Hematopoietic multipotent progenitor cell (in vitro differentiated cells): ENCODE data around the gene CLDN14. TPM values are rescaled to one million over a fixed set of nuclear protein-coding genes. Genes with fewer than 3 reads are reported as not detected.

ENCODE experiments used
- DNase-seq, 3 donors: peaks; one replicate each; pipeline ENCODE4 v3.0.0-alpha.2; 2011 to 2015; ENCODE audit warnings: low read depth in 2 of 3, low spot score in 2 of 3
- total RNA-seq: library from RNA; depleted of rRNA; stranded (reverse); fragments of >200 nt; gene quantifications from one replicate; pipeline ENCODE4 v1.2.3, GENCODE V29; 2012

CLDN14 gene
- total RNA-seq, 1 donor = not detected

GRCh38 chr21:36436829-36437744 lies 42.8 kb downstream of the CLDN14 start:
- no peak for DNase-seq

GRCh38 chr21:36434144-36434543 lies 45.8 kb downstream of the CLDN14 start:
- no peak for DNase-seq

GRCh38 chr21:36433059-36433709 lies 46.7 kb downstream of the CLDN14 start:
- DNase-seq = no peak

- no peak for DNase-seq
These were observed 48.7 kb downstream of the CLDN14 start for GRCh38 chr21:36431252-36431651.

- no peak for DNase-seq
These were observed 49.1 kb downstream of the CLDN14 start for GRCh38 chr21:36430841-36431240.

GRCh38 chr21:36429947-36430546 lies 49.9 kb downstream of the CLDN14 start:
- DNase-seq = peak; percentile 10 to 100 (median 99)

GRCh38 chr21:36428761-36429432 lies 51.0 kb downstream of the CLDN14 start:
- DNase-seq = no peak

- DNase-seq = no peak
These were observed 52.4 kb downstream of the CLDN14 start for GRCh38 chr21:36427502-36427901.

GRCh38 chr21:36425286-36425685 lies 54.6 kb downstream of the CLDN14 start:
- no peak for DNase-seq

GRCh38 chr21:36424592-36424991 lies 55.3 kb downstream of the CLDN14 start:
- DNase-seq = no peak

GRCh38 chr21:36423771-36424433 lies 56.0 kb downstream of the CLDN14 start:
- DNase-seq = peak in 2 of 3 donors; percentile 48 to 72

GRCh38 chr21:36422279-36423098 lies 57.4 kb downstream of the CLDN14 start:
- DNase-seq = peak in 2 of 3 donors; percentile 67 to 69

- no peak for DNase-seq
These were observed 59.2 kb downstream of the CLDN14 start for GRCh38 chr21:36420571-36421339.

- DNase-seq = peak in 2 of 3 donors; percentile 78 to 85
These were observed 59.9 kb downstream of the CLDN14 start for GRCh38 chr21:36419996-36420395.

- no peak for DNase-seq
These were observed 60.7 kb downstream of the CLDN14 start for GRCh38 chr21:36419241-36419640.

- DNase-seq = no peak
These were observed 64.5 kb downstream of the CLDN14 start for GRCh38 chr21:36415375-36415774.

- DNase-seq = no peak
These were observed 67.0 kb downstream of the CLDN14 start for GRCh38 chr21:36412916-36413315.

- DNase-seq = no peak
These were observed 68.6 kb downstream of the CLDN14 start for GRCh38 chr21:36411301-36411700.
